Large intestine (tissue), 3 donors: Measurements from ENCODE around the gene NEMP1. TPM values are rescaled to one million over a fixed set of nuclear protein-coding genes. Genes with fewer than 3 reads are reported as not detected.

Experiments used
- DNase-seq, 2 donors: peaks; one replicate each; pipeline versions ENCODE4 v3.0.0 to v3.0.0-alpha.2; 2013
- H3K27ac ChIP-seq: one replicate; pipeline ENCODE4 v1.5.1; 2013; ENCODE audit warnings: low read length
- H3K27me3 ChIP-seq: 2 replicates; pipeline ENCODE4 v1.6.1; 2013; ENCODE audit warnings: low read length; ENCODE audit not compliant: control insufficient read depth, insufficient read depth
- H3K36me3 ChIP-seq: 2 replicates; pipeline ENCODE4 v1.6.1; 2013; ENCODE audit warnings: low read length; ENCODE audit not compliant: control insufficient read depth, insufficient read depth
- H3K4me1 ChIP-seq: one replicate; pipeline ENCODE4 v1.6.1; 2013; ENCODE audit warnings: low read length; ENCODE audit not compliant: control insufficient read depth, insufficient read depth
- H3K4me3 ChIP-seq: one replicate; pipeline ENCODE4 v1.5.1; 2013; ENCODE audit warnings: low read length
- H3K9me3 ChIP-seq: one replicate; pipeline ENCODE4 v1.6.1; 2013; ENCODE audit warnings: mild to moderate bottlenecking, low read depth, low read length, moderate library complexity; ENCODE audit not compliant: control insufficient read depth
- WGBS: methylation state at CpG from one replicate; pipeline ENCODE4 v1.1.5; 2013; ENCODE audit warnings: low lambda C conversion rate; ENCODE audit not compliant: insufficient coverage; 5-methylcytosine and 5-hydroxymethylcytosine counted together
- polyA plus RNA-seq: library from polyadenylated mRNA; unstranded; fragments of 120-200 nt; gene quantifications from one replicate; pipeline ENCODE4 v1.2.1, GENCODE V29; 2013

The NEMP1 gene
- polyA plus RNA-seq, 1 donor, result 12.0 TPM

DNA sequence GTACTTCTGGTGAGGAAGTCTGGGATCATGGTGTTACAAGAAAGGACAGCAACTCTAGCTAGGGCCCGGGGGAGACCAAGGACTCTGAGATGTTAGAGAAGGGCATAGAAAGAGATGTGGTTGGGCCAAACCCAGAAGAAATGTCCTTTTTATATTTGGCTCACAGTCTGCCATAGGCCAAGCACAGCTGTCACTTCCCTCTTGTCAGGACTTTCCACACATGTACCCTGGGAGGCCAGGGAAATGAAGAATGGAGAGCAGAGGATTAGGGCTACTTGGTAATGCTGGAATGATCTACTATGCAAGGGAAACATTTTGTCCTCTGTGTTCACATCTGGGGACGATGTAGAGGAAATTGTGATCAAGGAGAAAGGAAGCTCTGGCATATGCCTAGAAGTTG, 37.8 kb downstream of the NEMP1 start:
- 80% methylated on average over 1 of the region's 2 CpGs for WGBS
- DNase-seq, result no peak
- no peaks in the 10 kb centered on the region for H3K9me3 ChIP-seq
- peaks cover 2% of the 10 kb centered on the region for H3K4me1 ChIP-seq
- no peak overlapping the region for H3K4me3 ChIP-seq
- H3K27me3 ChIP-seq, result no peaks in the 10 kb centered on the region
- H3K36me3 ChIP-seq, result peaks cover 88% of the 10 kb centered on the region
- no peak overlapping the region for H3K27ac ChIP-seq

DNA sequence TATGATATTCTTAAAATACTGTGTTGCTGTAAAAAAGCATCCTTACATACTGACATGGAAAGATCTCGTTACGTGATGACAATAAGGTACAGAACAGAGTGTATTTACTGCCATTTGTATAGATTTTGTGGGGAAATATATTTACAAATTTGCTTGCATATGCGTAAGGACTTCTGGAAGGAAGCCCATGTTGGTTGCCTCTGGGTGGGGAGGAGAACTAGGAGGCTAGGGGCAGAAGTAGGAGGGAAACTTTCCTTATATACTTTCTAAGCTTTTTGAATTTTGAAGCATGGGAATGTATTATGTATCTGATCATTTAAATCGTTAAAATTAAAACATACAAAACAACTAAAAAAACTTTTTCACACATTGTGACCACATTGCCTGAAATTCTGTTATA, 38.4 kb downstream of the NEMP1 start:
- peaks cover 89% of the 10 kb centered on the region for H3K36me3 ChIP-seq
- WGBS, result 100% methylated on average over 1 of the region's 4 CpGs

DNA sequence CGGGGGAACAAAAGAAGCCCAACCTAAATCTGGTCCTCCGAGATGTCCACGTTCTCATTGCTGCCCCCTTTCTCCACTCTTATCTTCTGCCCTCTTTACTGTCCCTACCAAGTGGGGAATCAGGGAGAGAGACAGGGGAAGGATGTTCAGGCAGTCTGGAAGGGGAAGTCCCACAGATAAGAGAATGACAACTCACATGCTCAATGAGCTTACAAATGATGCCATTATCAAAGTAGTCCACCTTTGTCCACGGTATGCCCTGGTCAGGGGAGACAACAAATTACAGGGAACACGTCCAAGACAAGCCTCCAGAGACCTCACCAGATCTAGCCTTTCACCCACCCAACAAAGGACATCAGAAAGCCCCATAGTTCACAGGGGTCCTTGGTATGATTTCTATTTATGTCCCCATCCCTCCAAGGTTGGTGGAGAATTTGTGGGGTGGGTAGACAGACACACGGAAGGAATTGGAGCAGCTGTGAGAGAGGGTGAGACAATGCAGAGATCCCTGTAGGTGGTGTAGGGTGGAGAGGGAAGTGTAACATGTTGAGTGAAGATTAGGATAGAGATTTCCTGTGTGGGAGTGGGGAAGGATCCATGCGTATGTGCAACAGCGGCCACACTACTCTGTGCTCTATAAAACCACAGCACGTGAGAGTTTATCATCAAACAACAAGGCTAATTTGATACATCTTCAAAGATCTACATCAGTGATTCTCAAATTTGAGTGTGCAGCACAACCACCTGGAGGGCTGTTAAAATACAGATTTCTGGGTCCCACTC, 39.4 kb downstream of the NEMP1 start:
- DNase-seq, result no peak
- H3K4me1 ChIP-seq, result no peaks in the 10 kb centered on the region
- H3K27ac ChIP-seq, result no peak overlapping the region
- peaks cover 90% of the 10 kb centered on the region for H3K36me3 ChIP-seq
- H3K4me3 ChIP-seq, result no peak overlapping the region
- WGBS, result 69% methylated on average over 3 of the region's 9 CpGs
- no peaks in the 10 kb centered on the region for H3K9me3 ChIP-seq
- no peaks in the 10 kb centered on the region for H3K27me3 ChIP-seq

More for the DNA sequence above, 38.4 kb downstream of the NEMP1 start:
- Histone ChIP-seq H3K4me1 (no peaks in the 10 kb centered on the region), H3K4me3 (no peak overlapping the region), H3K27me3 (no peaks in the 10 kb centered on the region), H3K27ac (no peak overlapping the region), H3K9me3 (no peaks in the 10 kb centered on the region)
- DNase-seq, result no peak

DNA sequence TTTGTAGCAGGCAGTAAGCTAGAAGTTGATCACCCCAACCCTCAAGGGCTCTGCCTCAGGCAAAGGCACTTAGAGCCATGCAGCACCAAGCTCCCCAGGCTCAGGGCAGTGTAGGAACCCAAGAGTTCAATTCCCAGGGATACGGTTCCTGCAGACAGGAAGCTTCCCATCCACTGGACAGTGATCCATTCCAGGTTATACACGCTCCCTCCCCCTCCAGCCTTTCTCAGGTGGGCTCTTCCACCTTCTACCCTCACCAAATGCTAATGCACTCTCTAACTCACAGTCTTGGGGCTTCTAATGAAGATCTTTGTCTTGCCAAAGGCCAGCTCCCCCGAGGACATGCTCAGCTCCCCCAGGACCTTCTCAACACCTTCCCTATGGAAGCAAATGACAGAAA, 41.3 kb downstream of the NEMP1 start:
- H3K36me3 ChIP-seq, result peaks cover 80% of the 10 kb centered on the region
- H3K4me1 ChIP-seq, result no peaks in the 10 kb centered on the region
- H3K27ac ChIP-seq, result no peak overlapping the region
- H3K9me3 ChIP-seq, result no peaks in the 10 kb centered on the region
- no peak for DNase-seq
- no CpG with 5 or more reads among the region's 3 CpGs for WGBS
- no peaks in the 10 kb centered on the region for H3K27me3 ChIP-seq
- no peak overlapping the region for H3K4me3 ChIP-seq

DNA sequence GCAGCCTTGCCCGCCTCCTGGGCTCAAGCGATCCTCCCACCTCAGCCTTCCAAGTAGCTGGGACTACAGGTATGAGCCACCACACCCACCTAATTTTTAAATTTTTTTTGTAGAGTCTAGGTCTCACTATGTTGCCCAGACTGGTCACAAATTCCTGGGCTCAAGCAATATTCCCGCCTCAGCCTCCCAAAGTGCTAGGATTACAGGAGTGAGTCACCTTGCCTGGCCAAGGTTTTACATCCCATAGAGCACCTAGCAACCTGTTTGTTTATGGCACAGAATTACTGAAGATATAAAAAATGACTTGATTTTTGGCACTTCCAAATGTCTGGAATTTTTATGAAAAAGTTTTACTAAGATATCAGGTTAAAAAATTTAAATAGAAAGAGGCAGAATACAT, 45.2 kb downstream of the NEMP1 start:
- WGBS, result no CpG with 5 or more reads among the region's 3 CpGs
- Histone ChIP-seq H3K4me3 (no peak overlapping the region), H3K27me3 (no peaks in the 10 kb centered on the region), H3K36me3 (peaks cover 81% of the 10 kb centered on the region), H3K9me3 (no peaks in the 10 kb centered on the region), H3K27ac (no peak overlapping the region), H3K4me1 (no peaks in the 10 kb centered on the region)
- DNase-seq, result no peak

DNA sequence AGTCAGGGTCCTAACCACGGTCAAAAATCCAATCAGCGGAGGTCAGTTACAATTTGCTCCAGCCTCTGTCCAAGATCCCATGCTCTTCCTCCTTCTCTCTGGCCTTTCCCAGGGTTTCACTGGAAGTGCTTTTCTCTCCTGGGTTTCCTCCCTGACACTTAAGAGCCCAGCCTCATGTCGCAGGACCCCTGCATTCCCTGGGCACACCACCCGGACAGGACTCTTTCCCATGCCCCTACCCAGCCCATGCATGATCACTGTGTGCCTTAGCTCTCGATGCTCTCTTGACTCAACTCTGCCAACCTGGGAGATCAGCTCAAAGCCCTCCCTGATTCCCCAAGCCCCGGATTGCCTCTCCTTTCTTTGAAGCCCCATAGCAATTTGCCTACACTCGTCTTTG, 46.8 kb downstream of the NEMP1 start:
- Histone ChIP-seq H3K4me1 (no peaks in the 10 kb centered on the region), H3K9me3 (no peaks in the 10 kb centered on the region), H3K36me3 (peaks cover 81% of the 10 kb centered on the region), H3K27ac (no peak overlapping the region), H3K4me3 (no peak overlapping the region), H3K27me3 (no peaks in the 10 kb centered on the region)
- 100% methylated on average over 2 of the region's 7 CpGs for WGBS
- DNase-seq, result no peak

DNA sequence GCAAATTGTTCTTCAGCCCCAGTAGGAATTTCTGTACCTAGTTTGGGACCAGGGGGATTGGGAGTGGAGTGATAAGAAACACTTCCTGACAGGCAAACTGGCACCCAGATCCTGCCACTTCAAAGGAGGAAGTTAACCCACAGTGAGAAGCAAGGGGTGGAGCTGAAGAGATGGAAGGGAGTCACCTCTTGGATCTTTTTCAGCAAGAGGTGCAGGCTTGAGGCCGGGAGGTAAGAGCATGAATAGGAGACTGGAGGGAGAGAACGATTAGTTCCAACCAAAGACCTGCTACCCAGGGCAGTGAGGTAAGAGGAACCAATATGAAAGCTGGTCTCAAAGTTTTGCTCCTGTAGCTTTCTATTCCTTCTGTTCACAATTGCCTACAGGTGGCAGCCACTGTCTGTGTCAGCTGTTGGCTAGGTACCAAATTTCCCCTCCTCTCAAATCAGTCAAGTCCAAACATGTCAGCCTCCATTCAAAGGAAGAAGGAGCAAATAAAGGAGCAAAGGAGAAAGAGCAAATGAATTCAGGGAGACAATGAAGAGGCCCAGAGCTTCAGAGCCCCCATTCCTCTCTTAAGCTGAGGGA, 47.4 kb downstream of the NEMP1 start:
- Histone ChIP-seq H3K9me3 (no peaks in the 10 kb centered on the region), H3K27me3 (no peaks in the 10 kb centered on the region), H3K4me3 (no peak overlapping the region), H3K36me3 (peaks cover 79% of the 10 kb centered on the region), H3K4me1 (no peaks in the 10 kb centered on the region), H3K27ac (no peak overlapping the region)
- no CpG with 5 or more reads among the region's 2 CpGs for WGBS
- no peak for DNase-seq

DNA sequence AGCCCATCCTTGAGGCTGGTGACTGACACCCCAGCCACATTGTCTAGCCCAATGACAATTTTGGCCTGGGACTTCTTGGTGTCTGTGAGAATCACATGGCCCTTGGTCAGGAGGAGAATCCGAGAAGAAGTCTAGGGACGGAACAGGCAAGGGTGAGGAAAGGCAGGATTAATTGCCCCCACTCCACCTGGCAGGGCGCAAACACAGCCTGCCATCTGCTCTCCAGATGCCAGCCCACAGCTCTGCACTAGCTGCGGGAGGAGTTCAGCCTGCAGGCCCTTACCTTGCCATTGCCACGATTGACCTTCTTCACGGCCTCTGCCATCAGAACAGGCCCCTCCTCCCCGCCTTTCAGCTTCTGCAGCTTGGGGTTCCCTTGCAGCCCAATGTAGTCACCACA, 49.1 kb downstream of the NEMP1 start:
- H3K27me3 ChIP-seq, result no peaks in the 10 kb centered on the region
- no peaks in the 10 kb centered on the region for H3K4me1 ChIP-seq
- no CpG with 5 or more reads among the region's 7 CpGs for WGBS
- H3K9me3 ChIP-seq, result no peaks in the 10 kb centered on the region
- peaks cover 68% of the 10 kb centered on the region for H3K36me3 ChIP-seq
- no peak overlapping the region for H3K4me3 ChIP-seq
- DNase-seq, result no peak
- H3K27ac ChIP-seq, result no peak overlapping the region

DNA sequence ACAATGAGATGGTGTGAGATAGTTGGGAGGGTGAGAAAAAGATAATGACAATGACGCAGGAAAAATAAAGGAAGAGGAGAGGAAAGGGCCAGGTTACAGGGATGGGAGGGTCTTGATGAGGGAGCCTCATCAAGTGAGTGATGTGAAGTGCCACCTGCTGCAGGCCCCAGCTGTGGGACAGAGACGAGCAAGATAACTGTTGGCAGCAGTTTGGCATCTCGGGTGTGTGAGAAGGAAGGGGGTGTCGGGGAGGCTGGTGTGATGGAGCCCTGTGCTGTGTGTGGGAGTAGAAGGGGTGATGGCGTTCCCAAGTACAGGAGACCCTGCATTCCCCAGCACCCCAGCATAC, 50.8 kb downstream of the NEMP1 start:
- WGBS, result no CpG with 5 or more reads among the region's 5 CpGs

DNA sequence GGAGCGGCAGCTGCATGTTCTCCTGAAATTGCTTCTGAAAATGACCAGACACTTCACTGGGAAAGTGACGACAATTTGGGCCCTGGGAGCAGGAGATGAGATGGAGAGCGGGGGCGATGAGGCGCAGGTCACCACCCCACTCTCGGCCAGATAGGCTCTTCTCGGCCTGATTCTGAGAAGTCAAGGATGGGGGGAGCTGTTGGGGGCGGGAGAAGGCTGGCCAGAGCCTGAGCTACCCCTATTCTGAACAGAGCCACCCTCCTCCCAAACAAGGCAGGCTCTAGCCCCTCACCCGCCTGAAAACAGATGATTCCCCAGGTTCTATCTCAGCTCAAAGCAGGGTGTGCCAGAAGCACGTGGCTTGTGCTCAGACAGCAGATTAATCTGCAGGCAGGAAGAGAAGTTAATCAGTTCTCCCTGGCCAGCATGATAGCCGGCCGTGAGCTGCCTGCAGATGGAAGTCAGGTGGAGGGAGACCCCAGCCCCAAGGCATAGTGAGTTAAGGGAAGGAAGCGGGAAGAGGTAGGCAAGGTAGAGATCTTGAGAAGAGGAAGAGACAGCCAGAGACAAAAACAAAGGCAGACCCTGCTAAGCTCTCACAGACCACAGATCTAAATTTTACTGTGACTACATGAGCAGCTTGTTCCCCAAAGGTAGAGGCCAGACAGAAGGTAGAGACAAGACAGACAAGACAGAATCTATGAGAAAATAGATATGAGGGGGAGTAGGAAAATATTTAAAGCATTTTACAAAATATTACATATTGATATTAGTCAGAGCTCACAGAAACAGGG, 51.4 kb downstream of the NEMP1 start:
- H3K27me3 ChIP-seq, result no peaks in the 10 kb centered on the region
- no peak overlapping the region for H3K4me3 ChIP-seq
- no peak for DNase-seq
- H3K36me3 ChIP-seq, result peaks cover 55% of the 10 kb centered on the region
- no peaks in the 10 kb centered on the region for H3K4me1 ChIP-seq
- WGBS, result 80% methylated on average over 1 of the region's 13 CpGs
- no peaks in the 10 kb centered on the region for H3K9me3 ChIP-seq
- no peak overlapping the region for H3K27ac ChIP-seq

More for the DNA sequence above, 50.8 kb downstream of the NEMP1 start:
- no peak overlapping the region for H3K27ac ChIP-seq
- no peaks in the 10 kb centered on the region for H3K9me3 ChIP-seq
- no peaks in the 10 kb centered on the region for H3K4me1 ChIP-seq
- H3K4me3 ChIP-seq, result no peak overlapping the region
- no peak for DNase-seq
- H3K36me3 ChIP-seq, result peaks cover 57% of the 10 kb centered on the region
- H3K27me3 ChIP-seq, result no peaks in the 10 kb centered on the region
